Lower leg skin (tissue), 4 donors: Measurements from ENCODE around the gene SLC35A3. TPM values are rescaled to one million over a fixed set of nuclear protein-coding genes. Genes with fewer than 3 reads are reported as not detected.
A peak's percentile ranks its signal among the peaks of the same experiment; 100 is the strongest.

Experiments
- DNase-seq, 2 donors: peaks; one replicate each; pipeline ENCODE4 v3.0.0-alpha.2; 2019; ENCODE audit warnings: low spot score in 2 of 2
- H3K4me3 ChIP-seq: fragments of 200-600 bp; sonication (generic); 2 replicates; pipeline ENCODE4 v1.5.1; 2017; ENCODE audit warnings: mild to moderate bottlenecking, low read depth; ENCODE audit not compliant: poor library complexity, severe bottlenecking
- CTCF ChIP-seq, 3 donors: fragments of 450-650 bp; IDR thresholded peaks; one replicate each; pipeline ENCODE4 v1.5.1; 2016; ENCODE audit warnings: antibody characterized with exemption in 3 of 3, mild to moderate bottlenecking in 3 of 3, moderate library complexity in 2 of 3
- POLR2A ChIP-seq, 2 donors: fragments of 450-650 bp; IDR thresholded peaks; one replicate each; pipeline ENCODE4 v1.6.1; 2016 to 2017; ENCODE audit warnings: antibody characterized with exemption in 2 of 2, mild to moderate bottlenecking in 1 of 2, moderate library complexity in 1 of 2
- WGBS, 2 donors: methylation state at CpG; one replicate each; pipeline ENCODE4 v1.1.5; 2018; 5-methylcytosine and 5-hydroxymethylcytosine counted together
- intact Hi-C: fragments of 100-400 bp; cut with DNase I; formaldehyde crosslinking; loops from one replicate; pipeline ENCODE4 v1.15.0; 2023; ENCODE audit warnings: low total_unique reads
- total RNA-seq, 4 donors: library from RNA; depleted of rRNA; stranded (reverse); fragments of >200 nt; gene quantifications; one replicate each; pipeline ENCODE4 v1.1.0, GENCODE V29; 2016

Gene SLC35A3
- total RNA-seq, 4 donors from 2014 or later: 19.6 to 23.9 (median 22.4) TPM

DNA sequence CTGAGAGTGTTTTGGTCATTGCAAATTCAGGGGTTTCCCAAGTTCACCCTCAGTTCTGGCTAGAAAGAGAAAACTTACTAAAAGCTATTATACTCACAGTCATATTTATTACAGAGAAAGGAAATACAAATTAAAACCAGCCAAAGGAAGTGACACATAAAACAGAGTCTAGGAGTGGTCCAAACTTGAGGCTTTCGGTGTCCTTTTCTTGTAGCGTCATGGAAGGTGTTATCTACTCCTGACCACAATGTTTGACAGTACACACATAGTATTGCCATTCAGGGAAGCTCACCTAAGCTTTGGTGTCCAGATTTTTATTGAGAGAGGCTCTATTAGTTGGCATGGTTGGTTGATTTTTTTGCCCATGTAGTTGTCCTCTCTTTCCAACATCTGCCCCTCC, 59.0 kb downstream of the SLC35A3 start:
- no peak for TF ChIP-seq CTCF (IDR thresholded peaks at IDR 0.05)
- no peak for TF ChIP-seq POLR2A (IDR thresholded peaks at IDR 0.05)
- H3K4me3 ChIP-seq: no peak overlapping the region
- intact Hi-C loops: no loop called here
- WGBS, 2 donors: 86 to 91% methylated on average over 2 of the region's 2 CpGs
- no peak for DNase-seq

GRCh38 chr1:100034470-100034869, 64.7 kb downstream of the SLC35A3 start:
- no peak overlapping the region for H3K4me3 ChIP-seq
- DNase-seq: no peak
- no peak for TF ChIP-seq CTCF (IDR thresholded peaks at IDR 0.05)
- intact Hi-C loops: no loop called here

- intact Hi-C loops: no loop called here
Observed at GRCh38 chr1:100035214-100035613, 65.4 kb downstream of the SLC35A3 start.

DNA sequence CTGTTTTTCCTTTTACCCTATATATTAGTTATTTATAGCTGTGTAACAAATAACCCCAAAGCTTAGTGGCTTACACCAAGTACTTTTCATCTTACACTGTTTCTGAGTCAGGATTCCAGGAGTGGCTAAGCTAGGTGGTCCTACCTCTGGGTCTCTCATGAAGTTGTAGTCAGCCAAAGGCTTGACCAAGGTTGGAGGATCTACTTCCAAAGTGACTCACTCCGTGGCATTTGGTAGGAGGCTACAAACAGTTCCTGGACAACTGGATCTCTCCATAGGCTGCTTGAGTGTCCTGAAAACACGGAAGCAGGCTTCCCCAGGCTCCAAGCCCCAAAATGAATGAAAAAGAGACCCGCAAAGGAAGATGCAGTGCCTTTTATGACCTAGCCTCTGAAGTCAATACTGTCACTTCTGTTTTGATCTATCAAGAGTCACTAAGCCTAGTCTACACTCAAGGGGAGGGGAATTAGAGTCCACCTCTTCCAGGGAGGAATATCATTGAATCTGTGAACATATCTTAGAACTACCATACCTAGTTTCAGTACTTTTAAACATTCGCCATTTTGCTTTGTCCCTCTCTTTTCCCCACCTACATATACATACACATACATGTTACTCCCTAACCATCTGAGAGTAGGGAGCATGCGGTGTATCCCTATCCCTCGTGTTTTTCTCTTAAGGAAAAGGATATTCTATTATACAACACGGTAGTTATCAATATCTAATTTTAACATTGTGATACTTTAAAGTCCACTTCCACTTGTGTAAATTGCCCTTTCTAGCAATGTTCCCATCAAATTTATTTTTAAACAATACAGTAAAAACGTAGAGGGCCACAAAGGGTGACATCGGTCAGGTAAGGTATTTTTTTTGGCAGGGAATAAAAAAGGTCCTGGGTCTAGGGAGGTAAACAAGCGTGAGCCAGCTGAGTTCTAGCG, 67.2 kb downstream of the SLC35A3 start:
- DNase-seq: no peak
- 22 to 23% methylated on average over 11 of the region's 11 CpGs for WGBS, 2 donors
- TF ChIP-seq CTCF (IDR thresholded peaks at IDR 0.05) (no peak), POLR2A (IDR thresholded peaks at IDR 0.05) (no peak)
- intact Hi-C loops: no loop called here
- peak overlapping the region; percentile 91 for H3K4me3 ChIP-seq

More at GRCh38 chr1:100035214-100035613, 65.4 kb downstream of the SLC35A3 start:
- H3K4me3 ChIP-seq: no peak overlapping the region
- no peak for TF ChIP-seq CTCF (IDR thresholded peaks at IDR 0.05)
- no peak for TF ChIP-seq POLR2A (IDR thresholded peaks at IDR 0.05)
- no peak for DNase-seq
- WGBS, 2 donors: 89 to 98% methylated on average over 1 of the region's 1 CpG

DNA sequence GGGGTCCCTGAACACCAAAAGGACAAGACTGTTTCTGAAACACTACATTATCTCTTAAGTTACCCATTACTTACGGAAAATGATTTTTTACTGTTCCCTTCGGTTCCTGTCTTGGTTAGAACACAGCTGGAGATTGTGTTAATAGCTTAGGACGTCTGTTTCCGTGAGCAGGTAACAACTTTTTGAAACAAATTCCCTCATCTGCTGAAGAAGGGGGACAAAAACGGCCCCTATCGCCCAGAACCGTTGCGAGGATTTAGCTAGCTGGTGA, 67.8 kb downstream of the SLC35A3 start:
- intact Hi-C loops: no loop called here
- 0% methylated on average over 6 to 8 of the region's 8 CpGs for WGBS, 2 donors
- H3K4me3 ChIP-seq: peak overlapping the region; percentile 91
- TF ChIP-seq CTCF (IDR thresholded peaks at IDR 0.05) (no peak), POLR2A (IDR thresholded peaks at IDR 0.05) (no peak)
- DNase-seq: no peak
